H9 (cell line): ENCODE data around the gene WNT3. TPM values are rescaled to one million over a fixed set of nuclear protein-coding genes. Genes with fewer than 3 reads are reported as not detected.

Source experiments
- DNase-seq: peaks from one replicate; pipeline ENCODE4 v3.0.0-alpha.2; 2017
- H2AFZ ChIP-seq: one replicate; pipeline ENCODE4 v1.6.1; 2013; ENCODE audit warnings: mild to moderate bottlenecking, low read length, control low read depth, moderate library complexity
- H2AK5ac ChIP-seq: 2 replicates; pipeline ENCODE4 v1.6.1; 2013; ENCODE audit warnings: low read length, control low read depth, mixed read lengths; ENCODE audit not compliant: insufficient read length
- H2BK120ac ChIP-seq: one replicate; pipeline ENCODE4 v1.6.1; 2013; ENCODE audit warnings: low read depth, mild to moderate bottlenecking, low read length, control low read depth, inconsistent platforms; ENCODE audit not compliant: poor library complexity, severe bottlenecking
- H2BK12ac ChIP-seq: 2 replicates; pipeline ENCODE4 v1.6.1; 2013; ENCODE audit warnings: low read length, control low read depth, mixed read lengths, low read depth; ENCODE audit not compliant: insufficient read length
- H2BK15ac ChIP-seq: 2 replicates; pipeline ENCODE4 v1.6.1; 2013; ENCODE audit warnings: low read depth, low read length, control low read depth
- H2BK20ac ChIP-seq: one replicate; pipeline ENCODE4 v1.6.1; 2013; ENCODE audit warnings: low read depth, mild to moderate bottlenecking, low read length, control low read depth, inconsistent platforms; ENCODE audit not compliant: poor library complexity, severe bottlenecking
- H2BK5ac ChIP-seq: 2 replicates; pipeline ENCODE4 v1.6.1; 2013; ENCODE audit warnings: low read length, control low read depth, mixed read lengths; ENCODE audit not compliant: insufficient read length
- H3K14ac ChIP-seq: 2 replicates; pipeline ENCODE4 v1.6.1; 2013; ENCODE audit warnings: low read length, control low read depth; ENCODE audit not compliant: insufficient read depth
- H3K18ac ChIP-seq: 2 replicates; pipeline ENCODE4 v1.6.1; 2013; ENCODE audit warnings: low read depth, mild to moderate bottlenecking, mixed read lengths, low read length, control low read depth; ENCODE audit not compliant: insufficient read length
- H3K23ac ChIP-seq: 2 replicates; pipeline ENCODE4 v1.6.1; 2013; ENCODE audit warnings: low read length, control low read depth, mixed read lengths, low read depth; ENCODE audit not compliant: insufficient read length
- H3K23me2 ChIP-seq: 2 replicates; pipeline ENCODE4 v1.6.1; 2013; ENCODE audit warnings: low read depth, mild to moderate bottlenecking, mixed read lengths, low read length, control low read depth; ENCODE audit not compliant: insufficient read length, poor library complexity, severe bottlenecking
- H3K27ac ChIP-seq: 2 replicates; pipeline ENCODE4 v1.5.1; 2013; ENCODE audit warnings: low read length, control low read depth, mixed read lengths, low read depth; ENCODE audit not compliant: insufficient read length
- H3K27me3 ChIP-seq: 2 replicates; pipeline ENCODE4 v1.6.1; 2013; ENCODE audit warnings: low read length, control low read depth, inconsistent platforms; ENCODE audit not compliant: insufficient read depth
- H3K4ac ChIP-seq: 2 replicates; pipeline ENCODE4 v1.6.1; 2013; ENCODE audit warnings: low read depth, mild to moderate bottlenecking, control low read depth, inconsistent platforms, low read length, moderate library complexity
- H3K4me1 ChIP-seq: 2 replicates; pipeline ENCODE4 v1.6.1; 2013; ENCODE audit warnings: low read length, control low read depth, inconsistent platforms; ENCODE audit not compliant: insufficient read depth
- H3K4me2 ChIP-seq: 2 replicates; pipeline ENCODE4 v1.6.1; 2013; ENCODE audit warnings: low read length, control low read depth, mixed read lengths; ENCODE audit not compliant: insufficient read length, insufficient read depth
- H3K56ac ChIP-seq: 2 replicates; pipeline ENCODE4 v1.6.1; 2013; ENCODE audit warnings: low read depth, mild to moderate bottlenecking, mixed read lengths, low read length, control low read depth; ENCODE audit not compliant: insufficient read length
- H3K79me1 ChIP-seq: 2 replicates; pipeline ENCODE4 v1.6.1; 2013; ENCODE audit warnings: low read depth, mild to moderate bottlenecking, moderate library complexity, low read length, control low read depth, inconsistent platforms; ENCODE audit not compliant: insufficient read depth, poor library complexity, severe bottlenecking
- H3K79me2 ChIP-seq: 2 replicates; pipeline ENCODE4 v1.6.1; 2013; ENCODE audit warnings: low read length, control low read depth, inconsistent platforms; ENCODE audit not compliant: insufficient read depth
- H3K9ac ChIP-seq: 2 replicates; pipeline ENCODE4 v1.6.1; 2013; ENCODE audit warnings: low read length, control low read depth, mixed read lengths; ENCODE audit not compliant: insufficient read length; ENCODE audit errors: extremely low read depth
- H3K9me3 ChIP-seq: one replicate; pipeline ENCODE4 v1.6.1; 2013; ENCODE audit warnings: low read depth, low read length, inconsistent platforms; ENCODE audit not compliant: control insufficient read depth
- H3T11ph ChIP-seq: one replicate; pipeline ENCODE4 v1.6.1; 2013; ENCODE audit warnings: mild to moderate bottlenecking, low read length, control low read depth, inconsistent platforms
- H4K20me1 ChIP-seq: one replicate; pipeline ENCODE4 v1.6.1; 2013; ENCODE audit not compliant: control insufficient read depth, insufficient read length, insufficient read depth
- H4K5ac ChIP-seq: 2 replicates; pipeline ENCODE4 v1.6.1; 2013; ENCODE audit warnings: low read depth, mild to moderate bottlenecking, mixed read lengths, low read length, control low read depth; ENCODE audit not compliant: insufficient read length
- H4K8ac ChIP-seq: replicated peaks from 2 replicates; pipeline ENCODE4 v1.6.1; 2013; ENCODE audit warnings: low read length, control low read depth, mixed read lengths, low read depth; ENCODE audit not compliant: insufficient read length
- H4K91ac ChIP-seq: 2 replicates; pipeline ENCODE4 v1.6.1; 2013; ENCODE audit warnings: low read depth, mild to moderate bottlenecking, moderate library complexity, mixed read lengths, low read length, control low read depth; ENCODE audit not compliant: insufficient read length
- H3K27ac Mint-ChIP-seq, 3 experiments: 2 replicates in 2 of 3; 3 replicates in 1 of 3; pipeline ENCODE4 v1.8.0; 2020 to 2021; ENCODE audit warnings: mixed read lengths in 3 of 3, mild to moderate bottlenecking in 1 of 3, moderate library complexity in 1 of 3
- H3K27me3 Mint-ChIP-seq: 2 replicates; pipeline ENCODE4 v1.8.0; 2021; ENCODE audit warnings: low read depth, mild to moderate bottlenecking, moderate library complexity, mixed read lengths
- H3K36me3 Mint-ChIP-seq, 3 experiments: 2 replicates in 2 of 3; 3 replicates in 1 of 3; pipeline ENCODE4 v1.8.0; 2020 to 2021; ENCODE audit warnings: low read depth in 3 of 3, mixed read lengths in 3 of 3; ENCODE audit not compliant: insufficient read depth in 1 of 3
- H3K4me1 Mint-ChIP-seq, 2 experiments: 2 replicates each; pipeline ENCODE4 v1.8.0; 2020; ENCODE audit warnings: mixed read lengths in 2 of 2
- H3K4me3 Mint-ChIP-seq, 2 experiments: 2 replicates in 1 of 2; 3 replicates in 1 of 2; pipeline ENCODE4 v1.8.0; 2020 to 2021; ENCODE audit warnings: mild to moderate bottlenecking in 2 of 2, mixed read lengths in 2 of 2, moderate library complexity in 1 of 2
- H3K9me3 Mint-ChIP-seq, 2 experiments: 2 replicates in 1 of 2; 3 replicates in 1 of 2; pipeline ENCODE4 v1.8.0; 2020; ENCODE audit warnings: mild to moderate bottlenecking in 2 of 2, mixed read lengths in 2 of 2, moderate library complexity in 1 of 2
- CTCF ChIP-seq: fragments of 200-600 bp; sonication (generic); conservative IDR thresholded peaks from 3 replicates; pipeline ENCODE4 v1.8.0; 2021; ENCODE audit warnings: antibody characterized with exemption, mild to moderate bottlenecking
- WGBS: extraction: QIAGEN DNeasy Blood & Tissue Kit; methylation state at CpG from one replicate; pipeline ENCODE4 v1.1.7; 2013; ENCODE audit warnings: missing lambda C conversion rate, low lambda C conversion rate, mixed read lengths; ENCODE audit not compliant: insufficient read length; ENCODE audit errors: extremely low coverage; 5-methylcytosine and 5-hydroxymethylcytosine counted together
- total RNA-seq: library from RNA; stranded (reverse); gene quantifications from 2 replicates; pipeline ENCODE4 v1.2.1, GENCODE V29; 2021

The WNT3 gene
- total RNA-seq, 1 experiment from 2014 or later = 22.4 TPM

GRCh38 chr17:46759141-46759540, 59.4 kb downstream of the WNT3 start:
- no peak for TF ChIP-seq CTCF
- Histone ChIP-seq H3K14ac (no peak overlapping the region), H2BK5ac (no peak overlapping the region), H3K4me1 (no peaks in the 10 kb centered on the region), H2BK20ac (no peak overlapping the region), H3K18ac (no peak overlapping the region), H3K4me2 (no peak overlapping the region), H3K27ac (no peak overlapping the region), H2AK5ac (no peak overlapping the region), H3K56ac (no peak overlapping the region), H3T11ph (no peak overlapping the region), H3K27me3 (no peaks in the 10 kb centered on the region), H4K20me1 (no peaks in the 10 kb centered on the region), H3K79me1 (no peaks in the 10 kb centered on the region), H3K4ac (no peak overlapping the region), H4K5ac (no peak overlapping the region), H3K23ac (no peak overlapping the region), H2BK12ac (no peak overlapping the region), H2BK15ac (no peak overlapping the region), H4K91ac (no peak overlapping the region), H3K79me2 (no peaks in the 10 kb centered on the region), H3K23me2 (no peaks in the 10 kb centered on the region), H3K9ac (no peak overlapping the region), H3K9me3 (no peaks in the 10 kb centered on the region), H2AFZ (no peak overlapping the region), H4K8ac (no peak overlapping the region), H2BK120ac (no peak overlapping the region)
- Mint-ChIP-seq H3K9me3 (no peaks in the 10 kb centered on the region), H3K4me1 (peaks cover 6 to 13% of the 10 kb centered on the region in 2 experiments), H3K27me3 (no peaks in the 10 kb centered on the region), H3K36me3 (peaks cover 0 to 42% (median 6%) of the 10 kb centered on the region in 3 experiments; a peak in 4 of 7 replicates), H3K4me3 (no peak overlapping the region), H3K27ac (peak overlapping the region in 1 of 3 experiments; percentile 57; a peak in 2 of 7 replicates)
- WGBS = no CpG with 5 or more reads among the region's 9 CpGs
- no peak for DNase-seq
